ENCODE results near the gene PC. TPM values are rescaled to one million over a fixed set of nuclear protein-coding genes. Genes with fewer than 3 reads are reported as not detected.

Gene PC
- total RNA-seq, 1 donor from 2014 or later: 10.5 TPM

GRCh38 chr11:66846671-66847091 lies 111.5 kb downstream of the PC start:
- TF ChIP-seq EZH2 (IDR thresholded peaks at IDR 0.05; ENCODE audit: insufficient read depth, low read length): no peak
- TF ChIP-seq, protein P1, sequence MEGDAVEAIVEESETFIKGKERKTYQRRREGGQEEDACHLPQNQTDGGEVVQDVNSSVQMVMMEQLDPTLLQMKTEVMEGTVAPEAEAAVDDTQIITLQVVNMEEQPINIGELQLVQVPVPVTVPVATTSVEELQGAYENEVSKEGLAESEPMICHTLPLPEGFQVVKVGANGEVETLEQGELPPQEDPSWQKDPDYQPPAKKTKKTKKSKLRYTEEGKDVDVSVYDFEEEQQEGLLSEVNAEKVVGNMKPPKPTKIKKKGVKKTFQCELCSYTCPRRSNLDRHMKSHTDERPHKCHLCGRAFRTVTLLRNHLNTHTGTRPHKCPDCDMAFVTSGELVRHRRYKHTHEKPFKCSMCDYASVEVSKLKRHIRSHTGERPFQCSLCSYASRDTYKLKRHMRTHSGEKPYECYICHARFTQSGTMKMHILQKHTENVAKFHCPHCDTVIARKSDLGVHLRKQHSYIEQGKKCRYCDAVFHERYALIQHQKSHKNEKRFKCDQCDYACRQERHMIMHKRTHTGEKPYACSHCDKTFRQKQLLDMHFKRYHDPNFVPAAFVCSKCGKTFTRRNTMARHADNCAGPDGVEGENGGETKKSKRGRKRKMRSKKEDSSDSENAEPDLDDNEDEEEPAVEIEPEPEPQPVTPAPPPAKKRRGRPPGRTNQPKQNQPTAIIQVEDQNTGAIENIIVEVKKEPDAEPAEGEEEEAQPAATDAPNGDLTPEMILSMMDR (IDR thresholded peaks at IDR 0.05; ENCODE audit: insufficient read depth, low read depth, low read length): no peak
- Histone ChIP-seq H3K27me3 (ENCODE audit: insufficient read depth, low read length) (no peaks in the 10 kb centered on the region), H3K79me2 (ENCODE audit: insufficient read depth, low read length) (peaks cover 47% of the 10 kb centered on the region), H3K36me3 (ENCODE audit: insufficient read depth, low read length) (peaks cover 4% of the 10 kb centered on the region), H2AFZ (ENCODE audit: low read depth, low read length) (no peak overlapping the region), H3K9me3 (ENCODE audit: insufficient read depth, low read depth, low read length) (no peaks in the 10 kb centered on the region), H4K20me1 (ENCODE audit: insufficient read depth, low read length) (peaks cover 39% of the 10 kb centered on the region), H3K4me1 (ENCODE audit: insufficient read depth, low read length) (peaks cover 15% of the 10 kb centered on the region), H3K27ac (ENCODE audit: low read depth, low read length) (no peak overlapping the region), H3K4me2 (ENCODE audit: low read length) (no peak overlapping the region), H3K4me3 (ENCODE audit: insufficient read depth, low read depth, low read length) (no peak overlapping the region), H3K9ac (ENCODE audit: low read length) (no peak overlapping the region)
- Mint-ChIP-seq H3K27me3 (ENCODE audit: low read depth, unreplicated experiment) (peaks cover 2% of the 10 kb centered on the region), H3K4me1 (ENCODE audit: low read depth, unreplicated experiment) (peaks cover 13% of the 10 kb centered on the region), H3K27ac (ENCODE audit: unreplicated experiment) (no peak overlapping the region), H3K36me3 (ENCODE audit: low read depth, unreplicated experiment) (peaks cover 3% of the 10 kb centered on the region), H3K4me3 (ENCODE audit: unreplicated experiment) (no peak overlapping the region), H3K9me3 (ENCODE audit: unreplicated experiment) (peaks cover 3% of the 10 kb centered on the region)
- FAIRE-seq: no peak
- no peak for DNase-seq (ENCODE audit: low read depth)

DNA sequence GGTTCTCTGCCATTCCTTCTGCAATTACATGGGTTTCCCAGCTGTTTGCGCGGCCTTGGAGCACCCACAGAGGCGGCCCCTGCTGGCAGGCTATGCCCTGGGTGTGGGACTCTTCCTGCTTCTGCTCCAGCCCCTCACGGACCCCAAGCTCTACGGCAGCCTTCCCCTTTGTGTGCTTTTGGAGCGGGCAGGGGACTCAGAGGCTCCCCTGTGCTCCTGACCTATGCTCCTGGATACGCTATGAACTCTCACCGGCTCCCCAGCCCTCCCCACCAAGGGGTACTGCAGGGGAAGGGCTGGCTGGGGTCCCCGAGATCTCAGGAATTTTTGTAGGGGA lies 112.3 kb downstream of the PC start:
- FAIRE-seq: no peak
- H3K36me3 Mint-ChIP-seq (ENCODE audit: low read depth, unreplicated experiment): peaks cover 2% of the 10 kb centered on the region

More for the DNA sequence above, 112.3 kb downstream of the PC start:
- peaks cover 3% of the 10 kb centered on the region for H3K9me3 Mint-ChIP-seq (ENCODE audit: unreplicated experiment)
- H3K27ac Mint-ChIP-seq (ENCODE audit: unreplicated experiment): no peak overlapping the region
- H3K27me3 Mint-ChIP-seq (ENCODE audit: low read depth, unreplicated experiment): no peaks in the 10 kb centered on the region
- no peak for DNase-seq (ENCODE audit: low read depth)
- no peak overlapping the region for H3K4me3 Mint-ChIP-seq (ENCODE audit: unreplicated experiment)
- peaks cover 52% of the 10 kb centered on the region for H3K79me2 ChIP-seq (ENCODE audit: insufficient read depth, low read length)
- H3K36me3 ChIP-seq (ENCODE audit: insufficient read depth, low read length): peaks cover 9% of the 10 kb centered on the region
- peaks cover 44% of the 10 kb centered on the region for H4K20me1 ChIP-seq (ENCODE audit: insufficient read depth, low read length)
- H2AFZ ChIP-seq (ENCODE audit: low read depth, low read length): no peak overlapping the region
- no peaks in the 10 kb centered on the region for H3K27me3 ChIP-seq (ENCODE audit: insufficient read depth, low read length)
- H3K4me3 ChIP-seq (ENCODE audit: insufficient read depth, low read depth, low read length): no peak overlapping the region
- no peak overlapping the region for H3K9ac ChIP-seq (ENCODE audit: low read length)
- TF ChIP-seq, protein P1 (IDR thresholded peaks at IDR 0.05; ENCODE audit: insufficient read depth, low read depth, low read length): no peak
- no peak for TF ChIP-seq EZH2 (IDR thresholded peaks at IDR 0.05; ENCODE audit: insufficient read depth, low read length)
- no peak overlapping the region for H3K4me2 ChIP-seq (ENCODE audit: low read length)
- peaks cover 15% of the 10 kb centered on the region for H3K4me1 Mint-ChIP-seq (ENCODE audit: low read depth, unreplicated experiment)
- no peak overlapping the region for H3K27ac ChIP-seq (ENCODE audit: low read depth, low read length)
- H3K9me3 ChIP-seq (ENCODE audit: insufficient read depth, low read depth, low read length): no peaks in the 10 kb centered on the region
- peaks cover 19% of the 10 kb centered on the region for H3K4me1 ChIP-seq (ENCODE audit: insufficient read depth, low read length)

Data from astrocyte (in vitro differentiated cells and primary cell).